Thymus (tissue), 11 donors: ENCODE measurements around the gene ZNF473. TPM values are rescaled to one million over a fixed set of nuclear protein-coding genes. Genes with fewer than 3 reads are reported as not detected.

Experiments
- DNase-seq, 9 donors: peaks; one replicate each; pipeline ENCODE4 v3.0.0-alpha.2; 2013; ENCODE audit warnings: low spot score in 9 of 9, low read depth in 6 of 9, missing footprints in 1 of 9
- H3K27ac ChIP-seq, 2 donors: one replicate each; pipeline ENCODE4 v1.5.1; 2013; ENCODE audit warnings: control low read depth in 1 of 2, low read depth in 1 of 2, low read length in 1 of 2, mild to moderate bottlenecking in 1 of 2, moderate library complexity in 1 of 2
- H3K27me3 ChIP-seq, 2 donors: one replicate each; pipeline ENCODE4 v1.5.1; 2013; ENCODE audit warnings: low read length in 1 of 2; ENCODE audit not compliant: control insufficient read depth in 2 of 2, insufficient read depth in 1 of 2
- H3K36me3 ChIP-seq, 2 donors: one replicate each; pipeline ENCODE4 v1.5.1; 2013; ENCODE audit warnings: low read length in 1 of 2, mild to moderate bottlenecking in 1 of 2, moderate library complexity in 1 of 2; ENCODE audit not compliant: control insufficient read depth in 2 of 2, insufficient read depth in 2 of 2
- H3K4me1 ChIP-seq, 2 donors: one replicate each; pipeline ENCODE4 v1.5.1; 2013; ENCODE audit warnings: low read length in 2 of 2; ENCODE audit not compliant: control insufficient read depth in 2 of 2, insufficient read depth in 2 of 2
- H3K4me3 ChIP-seq, 2 donors: one replicate each; pipeline ENCODE4 v1.5.1; 2013; ENCODE audit warnings: low read length in 2 of 2, control low read depth in 1 of 2, mild to moderate bottlenecking in 1 of 2
- H3K9me3 ChIP-seq, 2 donors: one replicate each; pipeline ENCODE4 v1.5.1; 2013; ENCODE audit warnings: low read length in 1 of 2, mild to moderate bottlenecking in 1 of 2; ENCODE audit not compliant: control insufficient read depth in 2 of 2, insufficient read depth in 1 of 2
- WGBS: extraction: QIAGEN DNeasy Blood & Tissue Kit; methylation state at CpG from one replicate; pipeline ENCODE4 v1.1.7; 2013; 5-methylcytosine and 5-hydroxymethylcytosine counted together
- polyA plus RNA-seq: library from polyadenylated mRNA; stranded (reverse); fragments of 200-250 nt; gene quantifications from one replicate; pipeline ENCODE4 v1.2.3, GENCODE V29; 2013
- total RNA-seq: library from RNA; stranded (reverse); fragments of 120-200 nt; gene quantifications from one replicate; pipeline ENCODE4 v1.2.4, GENCODE V29; 2013
- donor health status: healthy.

ZNF473 gene
- total and polyA plus RNA-seq, 2 donors, result 2.5 to 5.7 TPM

DNA sequence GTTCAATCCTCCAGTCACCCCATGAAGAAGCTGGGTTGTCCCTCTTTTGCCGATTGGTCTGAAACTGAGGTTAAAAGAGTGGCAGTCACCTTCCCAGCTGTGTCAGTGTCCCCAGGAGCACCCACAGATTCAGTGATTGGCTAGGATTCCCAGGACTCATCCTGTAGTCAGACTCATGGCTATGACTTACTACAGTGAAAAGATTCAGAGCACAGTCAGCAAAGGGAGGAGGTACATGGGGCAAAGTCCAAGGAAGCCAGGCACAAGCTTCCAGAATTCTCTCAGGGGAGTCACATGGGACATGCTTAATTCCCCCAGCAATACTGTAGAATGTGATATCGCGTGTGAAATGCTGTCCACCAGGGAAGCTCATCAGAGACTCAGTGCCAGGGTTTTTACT lies 14.2 kb downstream of the ZNF473 start:
- Histone ChIP-seq H3K36me3 (peaks cover 47 to 68% of the 10 kb centered on the region in 2 donors), H3K4me1 (no peaks in the 10 kb centered on the region), H3K27ac (no peak overlapping the region), H3K4me3 (no peak overlapping the region), H3K27me3 (no peaks in the 10 kb centered on the region), H3K9me3 (peaks cover 6 to 10% of the 10 kb centered on the region in 2 donors)
- WGBS, result 98% methylated on average over 3 of the region's 3 CpGs
- DNase-seq, result no peak

DNA sequence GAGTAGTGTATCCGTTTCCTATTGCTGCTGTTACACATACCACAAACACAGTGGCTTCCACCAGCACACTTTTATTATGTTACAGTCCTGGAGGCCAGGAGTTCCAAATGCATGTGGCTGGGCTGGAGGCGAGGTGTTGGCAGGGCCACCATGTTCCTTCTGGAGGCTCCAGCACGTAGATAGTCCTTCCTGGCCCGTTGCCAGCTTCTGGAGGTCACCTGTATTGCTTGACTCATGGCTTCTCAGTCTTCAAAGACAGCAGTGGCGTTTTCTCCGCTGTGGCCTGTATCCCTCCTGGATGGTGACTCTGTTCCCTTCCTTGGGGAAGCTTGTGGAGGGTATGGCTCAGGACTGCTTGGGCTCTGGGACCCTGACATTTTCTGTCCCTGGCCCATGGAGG lies 15.2 kb downstream of the ZNF473 start:
- no peak for DNase-seq
- no peak overlapping the region for H3K4me3 ChIP-seq
- 99% methylated on average over 6 of the region's 6 CpGs for WGBS
- H3K36me3 ChIP-seq, result peaks cover 57 to 78% of the 10 kb centered on the region in 2 donors
- no peak overlapping the region for H3K27ac ChIP-seq
- peaks cover 14 to 20% of the 10 kb centered on the region in 2 donors for H3K9me3 ChIP-seq
- H3K27me3 ChIP-seq, result no peaks in the 10 kb centered on the region
- no peaks in the 10 kb centered on the region for H3K4me1 ChIP-seq

DNA sequence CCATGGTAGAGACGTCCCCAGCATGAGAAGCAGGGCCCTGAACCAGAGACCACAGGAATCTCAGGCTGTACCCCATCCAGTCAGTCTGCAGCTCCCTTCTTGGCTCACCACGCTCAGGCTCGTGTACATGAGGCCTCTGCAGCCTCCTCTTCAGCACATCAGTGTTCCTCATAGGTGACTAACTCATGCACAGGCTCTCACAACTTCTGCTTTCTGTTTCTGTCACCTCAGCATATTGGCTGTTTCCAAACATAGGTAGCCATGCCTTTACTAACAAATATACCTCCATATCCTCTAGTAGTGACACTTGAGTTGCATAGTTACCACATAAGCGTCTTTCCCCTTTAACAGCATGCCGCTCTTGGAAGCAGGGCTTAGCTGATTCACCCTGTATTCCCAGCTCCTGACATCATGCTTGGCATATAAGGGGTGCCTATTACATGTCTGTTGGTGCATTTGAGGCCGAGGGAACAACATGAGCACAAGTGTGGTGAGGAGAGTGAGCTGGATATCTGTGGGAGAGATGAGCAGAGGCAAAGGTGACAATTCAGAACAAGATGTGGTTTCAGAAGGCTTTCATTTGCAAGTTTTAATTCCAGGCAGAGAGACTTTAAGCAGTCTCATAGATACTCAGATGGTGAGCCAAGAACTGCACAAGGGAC lies 16.7 kb downstream of the ZNF473 start:
- no peaks in the 10 kb centered on the region for H3K4me1 ChIP-seq
- H3K9me3 ChIP-seq, result peaks cover 14 to 29% of the 10 kb centered on the region in 2 donors

DNA sequence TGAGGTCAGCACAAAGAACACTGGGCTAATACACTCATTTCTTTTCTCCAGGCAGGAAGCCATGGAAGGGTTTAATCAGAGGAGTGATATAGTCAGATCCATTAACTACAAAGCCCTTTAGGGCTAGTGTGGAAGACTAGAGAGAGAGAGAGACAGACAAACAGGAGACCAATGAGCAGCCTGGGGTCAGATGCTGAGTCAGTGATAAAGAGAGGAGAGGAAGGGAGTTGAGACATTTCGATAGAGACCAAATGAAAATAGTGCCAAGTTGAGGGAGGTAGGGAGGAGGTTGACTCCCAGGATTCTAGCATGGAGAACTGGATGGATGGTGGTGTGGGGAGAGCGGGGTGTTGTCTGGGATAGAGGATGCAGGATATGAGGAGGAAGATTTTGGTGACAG lies 18.2 kb downstream of the ZNF473 start:
- no peak for DNase-seq
- no peak overlapping the region for H3K4me3 ChIP-seq
- H3K9me3 ChIP-seq, result peaks cover 14 to 29% of the 10 kb centered on the region in 2 donors
- H3K27ac ChIP-seq, result no peak overlapping the region
- WGBS, result 97% methylated on average over 2 of the region's 2 CpGs
- peaks cover 65 to 72% of the 10 kb centered on the region in 2 donors for H3K36me3 ChIP-seq
- H3K27me3 ChIP-seq, result no peaks in the 10 kb centered on the region
- no peaks in the 10 kb centered on the region for H3K4me1 ChIP-seq

More for the DNA sequence above, 16.7 kb downstream of the ZNF473 start:
- WGBS, result 97% methylated on average over 6 of the region's 6 CpGs
- no peak overlapping the region for H3K4me3 ChIP-seq
- no peak overlapping the region for H3K27ac ChIP-seq
- no peaks in the 10 kb centered on the region for H3K27me3 ChIP-seq
- no peak for DNase-seq
- H3K36me3 ChIP-seq, result peaks cover 65 to 75% of the 10 kb centered on the region in 2 donors

GRCh38 chr19:50044922-50045321 lies 19.1 kb downstream of the ZNF473 start:
- peaks cover 61 to 62% of the 10 kb centered on the region in 2 donors for H3K36me3 ChIP-seq
- WGBS, result over 99% methylated on average over 7 of the region's 7 CpGs
- no peak for DNase-seq
- H3K4me1 ChIP-seq, result peaks cover 0 to under 1% of the 10 kb centered on the region in 2 donors
- H3K4me3 ChIP-seq, result no peak overlapping the region
- no peaks in the 10 kb centered on the region for H3K27me3 ChIP-seq
- no peak overlapping the region for H3K27ac ChIP-seq
- H3K9me3 ChIP-seq, result peaks cover 14 to 29% of the 10 kb centered on the region in 2 donors

DNA sequence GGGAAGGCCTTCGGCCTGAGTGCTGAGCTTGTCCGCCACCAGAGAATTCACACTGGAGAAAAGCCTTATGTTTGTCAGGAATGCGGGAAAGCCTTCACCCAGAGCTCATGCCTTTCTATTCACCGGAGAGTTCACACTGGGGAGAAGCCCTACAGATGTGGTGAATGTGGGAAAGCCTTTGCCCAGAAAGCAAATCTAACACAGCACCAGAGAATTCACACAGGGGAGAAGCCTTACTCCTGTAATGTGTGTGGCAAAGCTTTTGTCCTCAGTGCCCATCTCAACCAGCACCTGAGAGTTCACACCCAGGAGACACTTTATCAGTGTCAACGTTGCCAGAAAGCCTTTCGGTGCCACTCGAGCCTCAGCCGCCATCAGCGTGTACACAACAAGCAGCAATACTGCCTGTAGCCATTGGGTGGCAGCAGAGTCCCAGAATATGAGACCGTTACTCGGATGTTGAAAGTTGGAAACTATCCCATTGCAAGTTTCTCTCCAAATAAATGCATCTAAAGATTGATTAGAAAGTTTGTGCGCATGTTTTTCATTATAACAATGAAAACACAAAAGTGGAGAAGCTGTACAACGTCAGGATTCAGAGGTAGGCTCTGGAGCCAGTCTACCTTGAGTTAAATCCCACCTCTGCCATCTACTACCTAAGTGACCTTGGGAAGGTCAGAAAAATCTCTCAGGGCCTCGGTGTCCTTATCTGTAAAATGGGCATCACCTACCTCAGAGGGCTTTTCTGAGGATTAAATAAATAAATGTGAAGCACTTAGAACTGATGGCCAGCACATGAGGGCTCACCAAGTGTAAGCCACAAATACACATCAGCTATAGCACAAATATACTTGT lies 21.1 kb downstream of the ZNF473 start:
- Histone ChIP-seq H3K4me3 (no peak overlapping the region), H3K27me3 (peaks cover 0 to 15% of the 10 kb centered on the region in 2 donors), H3K27ac (no peak overlapping the region), H3K4me1 (peaks cover 0 to 14% of the 10 kb centered on the region in 2 donors), H3K9me3 (peaks cover 14 to 29% of the 10 kb centered on the region in 2 donors), H3K36me3 (peaks cover 44 to 46% of the 10 kb centered on the region in 2 donors)
- WGBS, result 94% methylated on average over 14 of the region's 14 CpGs
- peak in 5 of 9 donors; percentile 13 to 45 (median 39) for DNase-seq

DNA sequence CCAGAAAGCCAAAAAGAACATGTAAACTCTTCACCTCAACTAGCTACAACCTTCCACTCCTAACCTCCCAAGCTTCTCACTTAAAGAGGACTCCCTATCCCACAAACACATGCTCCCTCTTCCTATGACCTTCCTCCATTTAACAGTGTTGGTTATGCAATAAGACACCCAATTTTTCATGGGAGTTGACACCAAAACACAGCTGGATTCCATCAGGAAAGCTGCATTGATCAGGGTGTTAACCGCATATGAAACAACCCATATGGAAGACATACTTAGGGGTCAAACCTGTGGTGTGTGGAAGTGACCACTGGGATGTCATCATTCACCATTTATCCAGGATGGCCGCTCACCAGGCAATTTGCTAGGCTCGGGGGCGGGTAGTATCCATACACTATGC lies 21.9 kb downstream of the ZNF473 start:
- peaks cover 0 to 14% of the 10 kb centered on the region in 2 donors for H3K4me1 ChIP-seq
- H3K27ac ChIP-seq, result no peak overlapping the region
- H3K4me3 ChIP-seq, result no peak overlapping the region
- peaks cover 14 to 29% of the 10 kb centered on the region in 2 donors for H3K9me3 ChIP-seq
- H3K27me3 ChIP-seq, result peaks cover 0 to 17% of the 10 kb centered on the region in 2 donors
- peaks cover 36 to 38% of the 10 kb centered on the region in 2 donors for H3K36me3 ChIP-seq
- DNase-seq, result no peak
- WGBS, result 97% methylated on average over 4 of the region's 4 CpGs

DNA sequence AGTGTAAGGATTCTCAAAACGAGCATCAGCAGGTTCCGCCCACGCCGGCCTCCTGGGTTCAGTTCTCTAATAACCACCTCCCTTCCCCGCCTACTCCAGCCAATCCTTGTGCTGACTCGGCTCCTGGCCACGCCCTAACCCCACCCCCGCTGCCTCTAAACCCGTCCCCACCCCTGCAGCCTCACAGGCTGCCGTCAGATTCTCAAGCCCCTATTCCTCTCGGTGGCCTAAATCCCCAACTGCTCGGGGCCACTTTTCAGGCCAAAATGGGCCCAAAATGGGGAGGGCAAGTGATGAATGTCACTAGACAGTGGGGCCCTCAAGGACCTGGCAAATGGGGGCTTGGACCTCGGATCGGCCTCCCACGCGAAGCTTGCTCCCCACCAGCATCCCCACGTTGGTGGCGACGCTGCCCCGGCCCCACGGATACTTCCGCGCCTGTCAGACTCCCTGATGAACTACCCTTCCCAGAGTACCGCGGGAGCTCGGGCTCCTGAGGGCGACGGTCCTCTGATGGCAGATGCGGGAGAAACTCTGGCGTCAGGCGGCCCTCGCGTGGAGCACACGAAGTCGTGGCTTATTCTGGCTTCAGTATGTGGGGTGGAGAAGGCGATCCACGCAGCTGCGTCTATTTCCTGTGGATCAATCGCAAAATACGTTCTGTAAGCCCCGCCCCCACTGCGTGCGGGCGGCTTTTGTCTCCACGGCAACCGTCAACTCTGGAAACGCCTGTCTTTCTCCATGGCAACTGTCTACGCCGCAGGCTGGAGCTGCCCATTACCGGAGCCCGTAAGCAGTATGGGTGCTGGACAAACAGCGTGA lies 24.8 kb downstream of the ZNF473 start:
- Histone ChIP-seq H3K36me3 (peaks cover 12% of the 10 kb centered on the region in 2 donors), H3K9me3 (peaks cover 3 to 13% of the 10 kb centered on the region in 2 donors), H3K4me1 (peaks cover 0 to 14% of the 10 kb centered on the region in 2 donors), H3K4me3 (peak overlapping the region; percentile 48 to 49), H3K27ac (no peak overlapping the region), H3K27me3 (peaks cover 0 to 17% of the 10 kb centered on the region in 2 donors)
- peak; percentile 38 to 82 (median 59) for DNase-seq
- 3% methylated on average over 52 of the region's 52 CpGs for WGBS
